ENCODE measurements around the gene PARD3. TPM values are rescaled to one million over a fixed set of nuclear protein-coding genes. Genes with fewer than 3 reads are reported as not detected.
A peak's percentile ranks its signal among the peaks of the same experiment; 100 is the strongest.

PARD3 gene
- total RNA-seq = 27.7 TPM
- long read RNA-seq, partial matches to known transcripts = 6 of 35 reads
- long read RNA-seq, other reads (novel, unspliced or antisense) = 29 of 35 reads

DNA sequence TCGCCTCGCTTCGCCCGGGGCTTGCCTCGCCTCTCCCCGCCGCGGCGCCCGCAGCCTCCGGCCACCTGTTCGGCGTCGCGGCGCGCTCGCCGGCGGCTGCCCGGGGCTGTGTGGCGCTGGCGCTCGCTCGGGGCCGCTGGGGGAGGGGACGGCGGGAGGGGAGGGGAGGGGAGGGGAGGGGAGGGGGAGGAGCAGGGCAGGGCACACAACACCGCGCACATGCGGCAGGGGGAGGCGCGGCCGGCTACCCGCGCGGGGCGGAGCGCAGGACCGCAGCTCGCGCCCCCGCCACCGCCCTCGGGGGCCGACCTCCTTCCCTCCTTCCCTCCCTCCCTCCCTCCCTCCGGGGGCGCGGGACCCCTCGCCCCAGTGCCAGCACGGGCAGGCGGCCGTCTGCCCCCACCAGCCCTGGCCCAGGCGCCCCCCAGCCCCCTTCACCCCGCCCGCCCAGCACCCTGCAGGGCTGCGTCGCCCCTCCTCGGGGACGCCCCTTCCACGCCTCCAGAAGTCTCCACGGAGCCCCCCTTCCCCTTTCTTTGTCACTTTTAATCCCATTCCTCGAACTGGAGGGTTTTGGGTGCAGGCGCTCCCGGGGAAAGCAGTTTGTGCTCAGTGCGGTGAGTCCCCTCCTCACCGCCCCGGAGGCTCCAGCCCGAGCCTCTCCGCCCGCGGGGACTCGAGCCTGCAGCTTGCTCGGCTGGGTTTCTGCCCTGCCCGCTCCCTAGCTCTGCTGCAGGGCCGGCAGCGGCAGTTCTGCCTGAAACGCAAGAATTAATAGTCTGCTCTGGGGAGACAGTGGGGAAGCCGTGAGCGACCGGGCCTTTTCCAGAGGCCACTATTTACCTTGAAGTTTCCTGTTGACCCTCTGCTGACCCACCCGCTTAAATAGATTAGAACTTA lies at the start of gene PARD3:
Gene PARD3, minus strand, starts transcription at position 112 of the 900 bp plus-strand sequence. CDS start 301 bp downstream, outside the sequence.
- DNase-seq (ENCODE audit: low spot score) = no peak

DNA sequence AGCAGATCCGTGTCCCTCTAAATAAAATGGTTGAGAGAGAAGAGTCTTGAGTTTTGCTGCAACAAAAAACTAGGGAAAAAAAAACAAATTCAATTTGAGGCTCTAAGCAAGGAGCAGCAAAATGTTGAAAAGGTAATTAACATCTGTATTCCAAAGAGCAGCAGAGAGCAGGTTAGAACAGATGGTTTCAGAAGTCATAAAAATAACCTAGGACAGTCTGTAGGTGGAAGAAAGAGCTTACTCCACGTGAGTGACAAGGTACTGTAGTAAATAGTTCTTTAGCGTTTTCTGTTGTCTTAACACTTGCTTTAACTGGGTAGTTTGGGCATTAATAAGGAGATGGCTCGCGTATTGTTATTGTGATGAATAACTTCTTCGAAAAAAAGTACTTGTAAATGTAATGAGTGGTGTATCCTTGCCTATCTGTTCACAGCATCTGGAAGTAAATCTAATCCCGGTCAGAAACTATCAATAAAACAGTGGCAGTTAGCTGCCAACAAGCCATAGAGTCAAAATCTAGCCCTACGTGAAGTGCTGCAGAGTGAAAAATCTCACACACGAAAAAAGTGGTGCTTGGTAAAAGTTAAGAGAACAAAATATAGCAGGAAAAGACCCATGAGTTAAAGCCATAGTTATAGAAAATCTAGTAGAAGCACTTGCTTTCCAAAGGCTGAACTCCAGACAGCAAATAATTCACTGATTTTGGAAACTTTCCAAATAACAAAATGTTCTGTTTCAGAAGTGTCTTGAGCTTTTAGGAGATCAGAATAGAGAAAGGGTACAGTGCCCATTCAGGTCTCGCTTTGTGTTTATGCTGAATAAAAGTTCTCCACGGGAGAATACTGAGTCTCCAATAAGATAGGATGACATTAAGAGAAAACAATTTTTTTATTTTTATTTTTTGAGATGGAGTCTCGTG lies 49.3 kb upstream of the PARD3 start:
- DNase-seq (ENCODE audit: low spot score) = no peak

DNA sequence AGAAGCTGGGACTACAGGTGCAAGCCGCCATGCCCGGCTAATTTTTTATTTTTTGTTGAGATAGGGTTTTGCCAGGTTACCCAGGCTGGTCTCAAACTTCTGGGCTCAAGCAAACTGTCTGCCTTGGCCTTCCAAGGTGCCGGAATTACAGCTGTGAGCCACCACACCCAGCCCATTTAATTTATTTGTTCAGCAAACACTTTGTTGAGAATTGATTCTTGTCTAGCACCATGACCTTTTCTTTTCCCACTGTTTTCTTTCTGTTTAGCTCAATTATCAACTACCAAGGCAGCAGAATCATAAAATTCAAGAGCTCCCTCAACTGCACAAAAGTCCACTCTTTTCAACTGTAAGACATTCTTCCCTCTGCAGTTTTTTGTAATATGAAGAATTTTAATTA lies 47.8 kb upstream of the PARD3 start:
- DNase-seq (ENCODE audit: low spot score) = no peak

DNA sequence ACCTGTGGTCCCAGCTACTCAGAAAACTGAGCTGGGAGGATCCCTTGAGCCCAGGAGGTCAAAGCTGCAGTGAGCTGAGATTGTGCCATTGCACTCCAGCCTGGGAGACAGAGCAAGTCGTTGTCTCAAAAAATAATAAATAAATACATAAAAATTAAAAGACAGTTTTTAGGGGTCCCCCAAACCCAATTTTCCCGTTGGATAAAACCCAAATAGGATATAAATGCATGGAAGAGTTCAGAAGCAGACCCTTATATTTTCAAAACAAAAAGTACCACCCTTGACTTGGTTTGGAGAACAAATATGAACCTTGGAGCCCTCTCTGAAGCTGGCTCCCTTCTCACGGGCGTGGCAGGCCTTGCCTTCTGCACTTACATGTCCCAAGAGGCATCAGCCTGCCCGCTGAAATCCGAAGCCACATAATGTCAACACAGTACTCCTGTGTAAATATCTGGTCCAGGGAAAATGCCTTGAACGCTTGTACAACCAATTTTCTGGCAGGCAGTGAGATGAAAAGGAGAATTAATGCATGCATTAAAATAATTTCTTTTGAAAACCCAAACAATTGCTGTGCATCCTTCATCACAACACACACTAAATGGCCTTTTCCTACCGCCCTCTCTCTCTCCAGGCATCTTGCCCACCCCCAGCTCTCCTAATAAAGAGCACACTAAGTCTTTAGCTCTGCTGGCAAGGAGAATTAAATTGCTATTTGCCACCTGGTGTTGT lies 46.4 kb upstream of the PARD3 start:
- DNase-seq (ENCODE audit: low spot score) = no peak

DNA sequence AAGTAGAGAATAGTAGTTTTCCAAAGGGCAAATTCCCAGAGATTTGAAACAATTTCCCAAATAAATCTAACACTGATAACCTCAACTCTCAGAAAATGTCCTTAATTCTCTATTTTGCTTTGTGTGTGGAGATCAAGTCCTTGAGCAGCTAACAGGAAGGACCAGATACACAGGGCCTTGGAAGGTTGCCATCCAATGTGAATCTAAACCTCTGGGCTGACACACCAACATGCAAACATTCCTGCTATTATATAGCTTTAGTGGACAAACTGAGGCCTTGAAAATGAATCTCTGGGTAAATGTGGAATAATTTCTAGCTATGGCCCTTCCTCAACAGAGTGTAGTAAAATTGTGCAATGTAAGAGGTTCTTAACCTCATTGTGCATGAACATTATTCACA lies 44.1 kb upstream of the PARD3 start:
- DNase-seq (ENCODE audit: low spot score) = no peak

DNA sequence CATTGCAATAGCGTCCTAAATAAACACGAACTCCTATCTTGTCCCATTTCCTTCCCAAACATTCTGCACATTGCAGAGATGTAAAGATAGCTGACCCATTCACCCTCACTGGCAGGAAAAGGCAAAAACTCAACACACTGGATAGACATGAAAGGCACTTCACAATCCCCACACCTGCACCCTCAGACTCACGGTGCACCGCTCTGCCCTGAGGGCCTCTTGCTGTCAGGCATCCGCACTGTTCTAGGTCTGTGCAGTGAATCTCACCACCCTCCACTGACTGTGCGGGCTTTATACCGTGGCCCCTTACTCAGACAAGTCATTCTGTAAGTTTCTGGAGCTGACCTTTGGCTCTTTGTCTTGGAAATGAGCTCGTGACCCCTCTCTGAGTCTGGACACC lies 42.9 kb upstream of the PARD3 start:
- no peak for DNase-seq (ENCODE audit: low spot score)

DNA sequence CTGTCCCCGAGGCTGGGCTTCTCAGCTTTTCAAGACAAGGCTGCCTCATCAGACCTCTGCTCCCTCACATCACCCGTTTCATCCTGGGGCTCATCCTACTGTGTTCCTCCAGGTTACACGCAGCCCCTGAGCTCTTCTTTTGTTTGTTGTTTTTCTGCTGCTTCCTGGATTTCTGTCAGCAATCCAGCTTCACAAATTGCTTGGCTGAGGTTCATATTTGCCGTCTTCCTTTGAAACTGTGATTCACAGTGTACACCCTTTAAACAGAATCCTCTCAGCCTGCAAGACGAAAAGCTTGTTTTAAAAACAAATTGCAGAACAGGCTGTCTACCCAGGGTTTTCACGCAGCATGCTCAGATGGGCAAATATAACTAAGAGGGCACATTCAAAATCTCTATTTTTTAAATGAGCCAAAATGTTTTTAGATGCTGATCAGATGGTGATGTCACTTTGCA lies 39.1 kb upstream of the PARD3 start:
- DNase-seq (ENCODE audit: low spot score) = no peak

DNA sequence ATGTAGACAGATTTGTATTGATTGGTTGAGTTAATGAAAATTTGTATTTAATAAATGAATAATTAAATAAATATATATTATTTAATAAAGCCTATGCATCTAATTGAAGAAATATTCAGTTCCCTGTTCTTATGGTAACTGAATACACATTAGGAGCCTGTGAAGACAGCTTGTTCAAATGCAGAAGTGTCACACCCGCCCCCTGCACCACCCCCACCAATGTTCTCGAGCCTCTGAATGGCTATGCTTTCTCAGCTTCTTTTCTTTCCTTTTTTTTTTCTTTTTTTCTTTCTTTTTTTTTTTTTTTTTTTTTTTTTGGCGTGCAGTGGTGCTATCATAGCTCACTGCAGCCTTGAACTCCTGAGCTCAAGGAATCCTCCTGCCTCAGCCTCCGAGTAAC lies 38.3 kb upstream of the PARD3 start:
- DNase-seq (ENCODE audit: low spot score) = no peak

DNA sequence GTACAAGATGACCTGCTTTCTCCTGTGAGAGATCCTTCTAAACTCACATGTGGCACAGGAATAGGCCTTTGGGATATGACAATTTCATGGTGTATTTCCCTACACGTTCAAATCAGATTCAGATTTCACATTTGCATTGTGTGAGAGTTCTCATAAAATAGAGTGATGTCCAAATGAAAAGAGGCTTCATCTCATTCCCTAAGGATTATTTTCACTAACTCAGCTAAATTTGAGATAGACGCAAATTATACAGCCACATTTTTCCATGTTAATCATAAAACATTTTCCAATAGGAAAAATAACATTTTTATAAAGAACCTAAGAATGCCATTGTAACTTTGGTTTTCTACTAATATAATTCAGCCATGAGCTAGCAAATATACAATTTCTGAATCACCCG lies 35.5 kb upstream of the PARD3 start:
- DNase-seq (ENCODE audit: low spot score) = no peak

DNA sequence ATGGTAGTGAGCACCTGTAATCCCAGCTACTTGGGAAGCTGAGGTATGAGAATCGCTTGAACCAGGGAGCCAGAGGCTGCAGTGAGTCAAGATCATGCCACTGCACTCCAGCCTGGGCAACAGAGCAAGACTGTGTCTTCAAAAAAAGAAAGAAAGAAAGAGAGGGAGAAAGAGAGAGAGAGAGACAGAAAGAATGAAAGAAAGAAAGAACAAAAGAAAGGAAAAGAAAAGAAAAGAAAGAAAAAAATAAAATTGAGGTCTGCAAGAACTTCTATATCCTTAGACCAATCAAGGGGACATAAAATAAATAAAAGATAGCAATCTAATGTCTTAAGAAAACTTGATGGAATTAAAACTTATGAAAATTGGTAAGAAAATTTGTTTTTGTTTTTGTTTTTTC lies 34.9 kb upstream of the PARD3 start:
- DNase-seq (ENCODE audit: low spot score) = no peak

DNA sequence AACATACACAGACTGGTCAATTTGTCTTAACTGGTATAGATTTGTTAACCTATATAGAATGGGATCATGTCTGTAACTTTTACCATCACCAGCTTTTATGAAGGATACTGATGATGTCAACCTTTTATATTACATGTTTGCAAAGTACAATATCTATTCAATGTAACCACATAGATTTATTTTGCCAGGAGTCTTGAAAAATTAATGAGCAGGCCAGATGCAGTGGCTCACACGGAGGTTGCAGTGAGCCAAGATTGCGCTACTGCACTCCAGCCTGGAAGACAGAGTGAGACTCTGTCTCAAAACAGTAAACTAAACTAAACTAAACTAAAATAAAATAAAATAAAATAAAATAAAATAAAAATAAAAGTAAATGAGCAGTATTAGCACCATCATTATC lies 30.0 kb upstream of the PARD3 start:
- no peak for DNase-seq (ENCODE audit: low spot score)

DNA sequence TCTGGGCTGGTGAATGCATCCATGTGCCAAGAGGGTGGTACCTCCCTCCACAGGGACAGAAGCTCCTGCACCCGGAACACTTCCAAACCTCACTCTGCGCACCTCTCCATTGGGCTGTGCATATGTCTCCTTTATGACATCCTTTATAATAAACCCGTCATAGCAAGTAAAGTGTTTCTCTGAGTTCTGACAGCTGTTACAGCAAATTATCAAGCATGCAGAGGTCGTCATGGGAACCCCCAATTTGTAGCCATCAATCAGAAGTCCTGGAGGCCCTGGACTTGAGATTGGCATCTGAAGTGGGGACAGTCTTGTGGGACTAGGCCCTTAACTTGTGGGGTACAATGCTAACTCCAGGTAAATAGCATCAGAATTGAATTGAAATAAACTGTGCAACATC lies 29.4 kb upstream of the PARD3 start:
- no peak for DNase-seq (ENCODE audit: low spot score)

DNA sequence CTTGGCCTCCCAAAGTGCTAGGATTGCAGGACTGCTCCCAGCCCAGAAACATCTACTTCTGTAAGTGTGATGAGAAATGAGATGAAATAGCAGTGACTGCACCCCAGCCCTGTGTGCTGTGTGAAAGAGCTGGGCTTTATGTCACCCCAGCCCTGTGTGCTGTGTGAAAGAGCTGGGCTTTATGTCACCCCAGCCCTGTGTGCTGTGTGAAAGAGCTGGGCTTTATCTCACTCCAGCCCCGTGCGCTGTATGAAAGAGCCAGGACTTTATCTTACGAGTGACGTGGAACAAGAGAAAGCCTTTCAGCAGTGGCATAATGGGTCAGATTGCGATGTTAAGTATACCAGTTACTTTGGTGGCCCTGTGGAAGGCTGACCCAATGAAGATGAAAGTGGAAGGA lies 28.4 kb upstream of the PARD3 start:
- DNase-seq (ENCODE audit: low spot score) = peak; percentile 47

DNA sequence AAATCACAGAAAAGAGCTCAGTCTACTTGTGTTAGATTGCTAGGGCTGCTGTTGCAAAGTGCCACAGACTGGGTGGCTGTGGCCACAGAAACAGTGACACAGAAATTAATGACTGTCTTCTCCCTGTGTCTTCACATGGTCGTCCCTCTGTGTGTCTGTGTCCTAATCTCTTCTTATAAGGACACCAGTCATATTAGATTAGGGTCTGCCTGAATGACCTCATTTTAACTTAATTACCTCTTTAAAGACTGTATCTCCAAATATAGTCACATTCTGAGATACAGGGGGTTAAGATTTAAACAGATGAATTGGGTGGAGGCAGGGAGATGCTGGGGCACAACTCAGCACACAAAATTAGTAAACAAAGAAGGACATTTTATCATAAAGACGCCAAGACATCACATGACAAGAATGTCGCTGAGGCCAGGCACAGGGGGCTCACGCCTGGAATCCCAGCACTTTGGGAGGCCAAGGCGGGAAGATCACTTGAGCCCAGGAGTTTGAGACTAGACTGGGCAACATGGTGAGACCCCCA lies 23.3 kb upstream of the PARD3 start:
- no peak for DNase-seq (ENCODE audit: low spot score)

DNA sequence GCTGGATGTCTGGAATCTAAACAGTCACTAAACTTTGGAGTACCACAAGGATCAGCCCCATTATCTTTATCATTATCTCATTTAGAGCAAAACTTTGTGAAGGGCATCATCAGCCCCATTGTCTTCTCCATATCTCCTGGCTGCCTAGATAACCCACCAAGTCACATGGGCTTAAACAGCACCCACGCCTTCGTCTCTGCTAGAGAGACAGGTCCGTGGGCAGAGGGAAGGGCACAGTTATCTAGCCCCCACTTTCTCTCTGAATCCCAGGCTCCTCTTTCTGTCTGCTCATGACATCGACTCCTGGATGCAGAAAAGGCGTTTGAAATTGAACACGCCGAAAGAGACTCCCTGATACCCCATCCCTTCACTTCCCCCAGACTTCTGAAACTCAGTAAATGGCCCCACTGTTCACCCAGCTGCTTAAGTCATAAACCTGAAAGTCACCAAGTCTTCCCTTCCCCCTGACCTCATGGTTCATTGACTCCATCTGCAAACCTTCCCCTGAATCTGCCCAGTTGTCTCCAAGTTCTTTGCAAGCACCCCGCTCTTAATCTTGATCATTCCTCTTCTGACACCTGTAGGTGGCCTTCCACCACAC lies 20.9 kb upstream of the PARD3 start:
- no peak for DNase-seq (ENCODE audit: low spot score)

DNA sequence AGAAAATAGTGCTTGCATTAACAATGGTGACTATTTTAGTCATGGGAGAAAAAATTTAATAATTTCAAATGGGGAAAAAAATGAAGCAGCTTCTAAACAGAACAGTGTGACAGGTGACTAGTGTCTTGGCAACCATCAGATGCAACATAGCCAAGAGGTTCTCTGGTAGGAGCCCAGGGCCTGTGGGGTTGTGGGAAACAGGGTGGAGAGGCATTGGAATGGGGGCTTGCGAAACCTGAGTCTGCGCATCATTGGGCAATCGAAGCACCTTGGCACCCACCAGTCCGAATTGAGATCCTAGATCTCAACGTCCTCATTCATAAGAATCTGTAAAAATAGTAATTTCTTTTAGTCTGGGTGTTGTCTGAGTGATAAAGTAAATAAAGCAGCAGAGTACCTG lies 19.2 kb upstream of the PARD3 start:
- DNase-seq (ENCODE audit: low spot score) = peak; percentile 73

DNA sequence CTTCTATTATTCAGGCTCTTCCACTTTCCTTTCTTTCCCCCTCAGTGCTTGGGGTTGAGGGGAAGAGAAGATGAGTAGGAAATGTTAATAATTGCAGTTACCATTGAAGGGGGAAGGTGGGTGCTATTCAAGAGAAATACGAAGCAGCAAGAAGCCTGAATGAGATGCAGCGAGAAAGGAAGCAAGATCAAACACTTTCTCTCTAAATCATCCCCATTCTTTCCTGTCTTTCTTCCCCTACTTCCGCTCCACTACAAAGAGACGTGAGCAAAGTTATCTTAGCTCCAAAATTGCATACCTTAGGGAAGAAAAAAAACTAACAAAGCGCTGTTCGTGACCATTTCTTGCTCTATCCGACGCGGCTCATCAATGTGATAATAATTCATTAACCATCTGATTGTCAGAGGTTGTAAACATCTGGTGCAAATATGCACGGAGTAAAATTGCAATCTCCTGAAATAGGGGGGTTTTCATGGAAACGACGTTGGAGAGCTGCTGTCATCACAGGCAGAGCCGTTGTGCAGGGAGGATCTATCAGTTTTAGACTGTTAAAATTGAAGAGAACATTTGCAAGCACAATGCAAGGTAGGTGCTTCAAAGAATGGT lies 15.2 kb upstream of the PARD3 start:
- peak; percentile 2 for DNase-seq (ENCODE audit: low spot score)

DNA sequence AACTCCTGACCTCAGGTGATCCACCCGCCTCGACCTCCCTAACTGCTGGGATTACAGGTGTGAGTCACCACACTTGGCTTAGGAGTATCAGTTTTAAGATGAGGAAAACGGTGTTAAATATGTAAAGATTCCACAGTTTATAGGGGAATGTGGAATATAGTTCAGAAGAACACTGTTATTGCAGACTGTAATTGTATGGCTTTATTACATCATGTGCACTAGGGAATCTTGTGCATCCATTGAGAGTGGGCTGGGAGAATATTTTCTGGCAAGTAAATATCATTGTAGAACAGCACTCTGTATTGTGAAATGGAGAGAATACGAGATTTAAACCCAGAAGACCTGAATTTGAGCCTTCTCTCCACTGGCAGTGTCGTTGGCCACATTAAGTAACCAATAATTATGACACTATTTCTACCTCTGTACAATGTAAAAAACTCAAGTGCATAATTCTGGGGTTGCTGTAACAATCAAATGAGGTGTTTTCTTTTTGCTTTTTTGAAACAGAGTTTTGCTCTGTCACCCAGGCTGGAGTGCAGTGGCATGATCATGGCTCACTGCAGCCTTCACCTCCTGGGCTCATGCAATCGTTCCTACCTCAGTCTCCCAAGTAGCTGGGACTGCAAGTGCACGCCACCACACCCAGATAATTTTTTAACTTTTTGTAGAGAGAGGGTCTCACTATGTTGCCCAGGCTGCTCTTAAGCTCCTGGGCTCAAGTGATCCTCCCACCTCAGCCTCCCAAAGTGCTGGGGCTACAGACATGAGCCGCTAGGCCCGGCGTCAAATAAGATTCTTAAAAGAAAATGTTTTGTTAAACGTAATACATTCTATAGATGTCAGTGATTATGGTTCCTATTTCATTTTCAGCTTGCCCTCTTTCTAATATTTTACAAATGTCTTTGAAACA lies 12.0 kb upstream of the PARD3 start:
- no peak for DNase-seq (ENCODE audit: low spot score)

DNA sequence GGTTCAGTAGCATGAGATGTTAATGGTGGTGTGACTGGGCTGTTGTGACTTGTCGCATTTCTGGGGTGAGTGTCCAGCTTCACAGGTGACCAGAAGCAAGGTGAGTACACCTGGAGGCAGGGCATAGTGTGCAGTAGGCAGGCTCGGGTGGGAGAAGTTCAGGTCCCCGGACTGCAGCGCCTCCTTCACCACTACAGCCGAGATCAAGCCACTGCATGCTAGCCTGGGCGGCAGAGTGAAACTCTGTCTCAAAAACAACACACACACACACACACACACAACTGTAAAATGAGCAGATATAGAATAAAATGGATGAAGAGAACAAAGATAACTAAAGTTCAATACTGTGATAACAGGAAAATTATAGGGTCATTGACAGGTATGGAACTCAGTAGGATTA lies 11.1 kb upstream of the PARD3 start:
- no peak for DNase-seq (ENCODE audit: low spot score)

All from mesenteric fat pad (tissue), 1 donor.